GM23338 (cell line): ENCODE measurements around the gene CNKSR1. TPM values are rescaled to one million over a fixed set of nuclear protein-coding genes. Genes with fewer than 3 reads are reported as not detected.

Experiments
- ATAC-seq: fragments of 200-7000 bp; cut with Tn5 transposase; 3 replicates; pipeline ENCODE4 v1.9.1; 2020
- DNase-seq: peaks from one replicate; pipeline ENCODE4 v3.0.0-alpha.2; 2015; ENCODE audit warnings: low spot score
- H2AFZ ChIP-seq: fragments of 200-600 bp; sonication (generic); 2 replicates; pipeline ENCODE4 v1.8.0; 2016; ENCODE audit warnings: antibody characterized with exemption, mild to moderate bottlenecking, moderate library complexity
- H3F3A ChIP-seq: fragments of 200-600 bp; sonication (generic); replicated peaks from 2 replicates; pipeline ENCODE4 v1.8.0; 2017; ENCODE audit warnings: antibody characterized with exemption, mixed run types, low read depth
- H3K27ac ChIP-seq: fragments of 200-600 bp; sonication (generic); 2 replicates; pipeline ENCODE4 v1.6.1; 2016; ENCODE audit warnings: low read depth
- H3K27me3 ChIP-seq: fragments of 200-600 bp; sonication (generic); 2 replicates; pipeline ENCODE4 v1.8.0; 2016; ENCODE audit warnings: mild to moderate bottlenecking, mixed run types, moderate library complexity; ENCODE audit not compliant: insufficient read depth
- H3K36me3 ChIP-seq: fragments of 200-600 bp; sonication (generic); 2 replicates; pipeline ENCODE4 v1.8.0; 2016; ENCODE audit warnings: mild to moderate bottlenecking; ENCODE audit not compliant: insufficient read depth
- H3K4me1 ChIP-seq: fragments of 200-600 bp; sonication (generic); 2 replicates; pipeline ENCODE4 v1.8.0; 2016; ENCODE audit warnings: mild to moderate bottlenecking, moderate library complexity; ENCODE audit not compliant: insufficient read depth
- H3K4me2 ChIP-seq: fragments of 200-600 bp; sonication (generic); 2 replicates; pipeline ENCODE4 v1.7.1; 2017; ENCODE audit warnings: mixed run types
- H3K4me3 ChIP-seq: fragments of 200-600 bp; sonication (generic); 2 replicates; pipeline ENCODE4 v1.6.1; 2016; ENCODE audit warnings: mixed run types
- H3K79me2 ChIP-seq: fragments of 200-600 bp; sonication (generic); replicated peaks from 2 replicates; pipeline ENCODE4 v1.8.0; 2017; ENCODE audit warnings: mild to moderate bottlenecking; ENCODE audit not compliant: insufficient read depth
- H3K9me2 ChIP-seq: fragments of 200-600 bp; sonication (generic); 2 replicates; pipeline ENCODE4 v1.8.0; 2017; ENCODE audit not compliant: insufficient read depth
- H4K20me1 ChIP-seq: fragments of 200-600 bp; sonication (generic); replicated peaks from 2 replicates; pipeline ENCODE4 v1.8.0; 2017; ENCODE audit warnings: mild to moderate bottlenecking; ENCODE audit not compliant: insufficient read depth
- H3K27ac Mint-ChIP-seq: 2 replicates; pipeline ENCODE4 v1.8.0; 2020; ENCODE audit warnings: inconsistent platforms, mild to moderate bottlenecking, moderate library complexity, mixed read lengths
- H3K27me3 Mint-ChIP-seq: 3 replicates; pipeline ENCODE4 v1.8.0; 2022; ENCODE audit warnings: low read depth, mild to moderate bottlenecking, moderate library complexity, mixed read lengths, inconsistent platforms; ENCODE audit not compliant: insufficient read depth, poor library complexity
- H3K36me3 Mint-ChIP-seq: 3 replicates; pipeline ENCODE4 v1.8.0; 2021; ENCODE audit warnings: low read depth, mild to moderate bottlenecking, inconsistent platforms, moderate library complexity, mixed read lengths
- H3K4me1 Mint-ChIP-seq: 3 replicates; pipeline ENCODE4 v1.8.0; 2020; ENCODE audit warnings: mild to moderate bottlenecking, inconsistent platforms, mixed read lengths
- H3K4me3 Mint-ChIP-seq: 3 replicates; pipeline ENCODE4 v1.8.0; 2021; ENCODE audit warnings: moderate library complexity, mild to moderate bottlenecking, inconsistent platforms, mixed read lengths
- H3K9me3 Mint-ChIP-seq: 3 replicates; pipeline ENCODE4 v1.8.0; 2020; ENCODE audit warnings: moderate library complexity, mild to moderate bottlenecking, inconsistent platforms, mixed read lengths
- CREB1 ChIP-seq: fragments of 250-450 bp; sonication (Bioruptor Pico); IDR thresholded peaks from 2 replicates; pipeline ENCODE4 v1.5.0; 2020; ENCODE audit warnings: low read depth, mild to moderate bottlenecking, moderate library complexity
- EZH2 ChIP-seq: fragments of 200-600 bp; sonication (generic); IDR thresholded peaks from one replicate; pipeline ENCODE4 v1.8.0; 2017; ENCODE audit warnings: antibody characterized with exemption, mild to moderate bottlenecking, low read depth; ENCODE audit not compliant: unreplicated experiment
- EZH2phosphoT487 ChIP-seq: fragments of 200-600 bp; sonication (generic); IDR thresholded peaks from one replicate; pipeline ENCODE4 v1.8.1; 2018; ENCODE audit warnings: antibody characterized with exemption; ENCODE audit not compliant: unreplicated experiment
- NANOG ChIP-seq: IDR thresholded peaks from 2 replicates; pipeline ENCODE4 v1.6.1; 2016; ENCODE audit warnings: antibody characterized with exemption, borderline replicate concordance
- POLR2AphosphoS5 ChIP-seq: IDR thresholded peaks from 2 replicates; pipeline ENCODE4 v1.6.1; 2016; ENCODE audit warnings: antibody characterized with exemption, low read depth
- STAT1 ChIP-seq: IDR thresholded peaks from one replicate; pipeline ENCODE4 v1.6.1; 2016; ENCODE audit warnings: antibody characterized with exemption; ENCODE audit not compliant: unreplicated experiment
- ZNF114 ChIP-seq: fragments of 250-450 bp; sonication (Bioruptor Pico); IDR thresholded peaks from 2 replicates; pipeline ENCODE4 v1.5.0; 2020; ENCODE audit warnings: mild to moderate bottlenecking, moderate library complexity
- ZNF331 ChIP-seq: fragments of 250-450 bp; sonication (Bioruptor Pico); IDR thresholded peaks from 2 replicates; pipeline ENCODE4 v1.5.0; 2020; ENCODE audit warnings: low read depth, mild to moderate bottlenecking, moderate library complexity
- polyA plus RNA-seq: library from polyadenylated mRNA; unstranded; fragments of >200 nt; fragmentation: Nextera tagmentation; extraction: Ambion mirVana; gene quantifications from 2 replicates; pipeline ENCODE4 v1.2.1, GENCODE V29; 2016
- total RNA-seq: library from RNA; depleted of rRNA; stranded (reverse); fragments of >200 nt; shearing (Covaris generic); gene quantifications from 2 replicates; pipeline ENCODE4 v1.2.3, GENCODE V29; 2014
- TF ChIP-seq, protein P1 (sequence below): IDR thresholded peaks from one replicate; pipeline ENCODE4 v1.6.1; 2018; ENCODE audit warnings: antibody characterized with exemption; ENCODE audit not compliant: unreplicated experiment
- TF ChIP-seq, protein P2 (sequence below), 2 experiments: fragments of 200-600 bp in 1 of 2; sonication (generic) in 1 of 2; conservative IDR thresholded peaks; 2 replicates each; pipeline versions ENCODE4 v1.5.1 to v1.6.1; 2016 to 2017; ENCODE audit warnings: antibody characterized with exemption in 2 of 2, low read depth in 2 of 2, mild to moderate bottlenecking in 2 of 2, moderate library complexity in 1 of 2
- TF ChIP-seq, protein P3 (sequence below): IDR thresholded peaks from 2 replicates; pipeline ENCODE4 v1.6.1; 2016; ENCODE audit warnings: antibody characterized with exemption

The CNKSR1 gene
- total and polyA plus RNA-seq, 2 experiments from 2014 or later: 9.7 to 12.5 TPM

DNA sequence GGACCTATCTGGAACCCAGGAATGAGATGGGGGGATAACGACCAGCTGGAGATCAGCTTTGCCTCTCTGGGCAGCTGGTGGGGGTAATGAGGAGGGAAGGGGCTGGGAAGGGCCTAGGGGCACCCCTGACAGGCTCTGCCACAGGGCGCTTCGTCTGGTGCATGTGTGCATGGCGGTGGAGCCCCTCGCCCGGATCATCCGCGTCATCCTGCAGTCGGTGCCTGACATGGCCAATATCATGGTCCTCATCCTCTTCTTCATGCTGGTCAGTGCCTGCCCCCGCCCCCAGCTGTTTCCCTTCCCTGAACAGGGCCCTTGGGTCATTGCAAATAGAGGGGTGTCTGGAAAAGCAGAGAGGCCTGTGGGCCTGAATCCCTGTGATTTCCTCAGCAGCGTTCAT is 20.5 kb downstream of the CNKSR1 start:
- Histone ChIP-seq H3K79me2 (no peaks in the 10 kb centered on the region), H3K4me1 (no peaks in the 10 kb centered on the region), H3K4me3 (no peak overlapping the region), H2AFZ (no peak overlapping the region), H3K9me2 (no peaks in the 10 kb centered on the region), H3K36me3 (no peaks in the 10 kb centered on the region), H3K4me2 (no peak overlapping the region), H3F3A (no peaks in the 10 kb centered on the region), H3K27ac (no peak overlapping the region), H4K20me1 (no peaks in the 10 kb centered on the region), H3K27me3 (no peaks in the 10 kb centered on the region)
- ATAC-seq (no peak), DNase-seq (no peak)
- TF ChIP-seq EZH2phosphoT487 (no peak), ZNF331 (CRISPR knock-in tag) (no peak), EZH2 (no peak), CREB1 (CRISPR knock-in tag) (no peak)
- TF ChIP-seq, protein P1, sequence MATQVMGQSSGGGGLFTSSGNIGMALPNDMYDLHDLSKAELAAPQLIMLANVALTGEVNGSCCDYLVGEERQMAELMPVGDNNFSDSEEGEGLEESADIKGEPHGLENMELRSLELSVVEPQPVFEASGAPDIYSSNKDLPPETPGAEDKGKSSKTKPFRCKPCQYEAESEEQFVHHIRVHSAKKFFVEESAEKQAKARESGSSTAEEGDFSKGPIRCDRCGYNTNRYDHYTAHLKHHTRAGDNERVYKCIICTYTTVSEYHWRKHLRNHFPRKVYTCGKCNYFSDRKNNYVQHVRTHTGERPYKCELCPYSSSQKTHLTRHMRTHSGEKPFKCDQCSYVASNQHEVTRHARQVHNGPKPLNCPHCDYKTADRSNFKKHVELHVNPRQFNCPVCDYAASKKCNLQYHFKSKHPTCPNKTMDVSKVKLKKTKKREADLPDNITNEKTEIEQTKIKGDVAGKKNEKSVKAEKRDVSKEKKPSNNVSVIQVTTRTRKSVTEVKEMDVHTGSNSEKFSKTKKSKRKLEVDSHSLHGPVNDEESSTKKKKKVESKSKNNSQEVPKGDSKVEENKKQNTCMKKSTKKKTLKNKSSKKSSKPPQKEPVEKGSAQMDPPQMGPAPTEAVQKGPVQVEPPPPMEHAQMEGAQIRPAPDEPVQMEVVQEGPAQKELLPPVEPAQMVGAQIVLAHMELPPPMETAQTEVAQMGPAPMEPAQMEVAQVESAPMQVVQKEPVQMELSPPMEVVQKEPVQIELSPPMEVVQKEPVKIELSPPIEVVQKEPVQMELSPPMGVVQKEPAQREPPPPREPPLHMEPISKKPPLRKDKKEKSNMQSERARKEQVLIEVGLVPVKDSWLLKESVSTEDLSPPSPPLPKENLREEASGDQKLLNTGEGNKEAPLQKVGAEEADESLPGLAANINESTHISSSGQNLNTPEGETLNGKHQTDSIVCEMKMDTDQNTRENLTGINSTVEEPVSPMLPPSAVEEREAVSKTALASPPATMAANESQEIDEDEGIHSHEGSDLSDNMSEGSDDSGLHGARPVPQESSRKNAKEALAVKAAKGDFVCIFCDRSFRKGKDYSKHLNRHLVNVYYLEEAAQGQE: no peak
- Mint-ChIP-seq H3K36me3 (no peaks in the 10 kb centered on the region), H3K4me1 (peaks cover 25% of the 10 kb centered on the region), H3K4me3 (no peak overlapping the region), H3K27ac (no peak overlapping the region), H3K27me3 (peaks cover 18% of the 10 kb centered on the region), H3K9me3 (no peaks in the 10 kb centered on the region)

DNA sequence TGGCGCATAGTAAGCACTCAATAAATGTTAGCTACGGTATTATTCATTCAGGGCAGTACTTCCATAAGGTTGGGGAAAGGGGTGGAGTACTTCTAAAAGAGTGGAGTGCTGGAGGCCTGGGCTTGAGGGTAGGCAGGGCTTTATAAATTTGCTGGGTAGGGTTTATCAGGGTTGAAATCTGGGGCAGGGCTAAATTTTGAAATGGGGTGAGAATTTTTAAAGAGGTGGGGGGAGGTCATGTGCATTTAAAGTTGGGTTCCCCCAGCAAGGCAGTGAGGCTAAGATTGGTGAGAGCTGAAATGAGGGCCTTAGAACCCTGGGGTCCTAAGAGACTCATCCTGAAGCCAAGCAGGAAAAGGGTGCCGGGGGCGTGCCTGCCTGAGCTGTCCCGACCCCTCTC is 23.1 kb downstream of the CNKSR1 start:
- Mint-ChIP-seq H3K4me1 (peaks cover 27% of the 10 kb centered on the region), H3K36me3 (no peaks in the 10 kb centered on the region), H3K9me3 (no peaks in the 10 kb centered on the region), H3K4me3 (peak overlapping the region; percentile 75), H3K27me3 (peaks cover 28% of the 10 kb centered on the region), H3K27ac (no peak overlapping the region)
- H3K4me1 ChIP-seq: no peaks in the 10 kb centered on the region
- no peaks in the 10 kb centered on the region for H3K9me2 ChIP-seq
- H3F3A ChIP-seq: no peaks in the 10 kb centered on the region
- no peaks in the 10 kb centered on the region for H4K20me1 ChIP-seq
- H3K4me3 ChIP-seq: peak overlapping the region; percentile 57
- TF ChIP-seq CREB1 (CRISPR knock-in tag) (no peak), ZNF114 (CRISPR knock-in tag) (no peak), NANOG (no peak), POLR2AphosphoS5 (no peak), ZNF331 (CRISPR knock-in tag) (no peak), EZH2 (no peak), STAT1 (no peak)
- TF ChIP-seq, protein P2, sequence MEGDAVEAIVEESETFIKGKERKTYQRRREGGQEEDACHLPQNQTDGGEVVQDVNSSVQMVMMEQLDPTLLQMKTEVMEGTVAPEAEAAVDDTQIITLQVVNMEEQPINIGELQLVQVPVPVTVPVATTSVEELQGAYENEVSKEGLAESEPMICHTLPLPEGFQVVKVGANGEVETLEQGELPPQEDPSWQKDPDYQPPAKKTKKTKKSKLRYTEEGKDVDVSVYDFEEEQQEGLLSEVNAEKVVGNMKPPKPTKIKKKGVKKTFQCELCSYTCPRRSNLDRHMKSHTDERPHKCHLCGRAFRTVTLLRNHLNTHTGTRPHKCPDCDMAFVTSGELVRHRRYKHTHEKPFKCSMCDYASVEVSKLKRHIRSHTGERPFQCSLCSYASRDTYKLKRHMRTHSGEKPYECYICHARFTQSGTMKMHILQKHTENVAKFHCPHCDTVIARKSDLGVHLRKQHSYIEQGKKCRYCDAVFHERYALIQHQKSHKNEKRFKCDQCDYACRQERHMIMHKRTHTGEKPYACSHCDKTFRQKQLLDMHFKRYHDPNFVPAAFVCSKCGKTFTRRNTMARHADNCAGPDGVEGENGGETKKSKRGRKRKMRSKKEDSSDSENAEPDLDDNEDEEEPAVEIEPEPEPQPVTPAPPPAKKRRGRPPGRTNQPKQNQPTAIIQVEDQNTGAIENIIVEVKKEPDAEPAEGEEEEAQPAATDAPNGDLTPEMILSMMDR (conservative IDR thresholded peaks at IDR 0.05; ENCODE audit: low read depth in 2 of 2): no peak
- TF ChIP-seq, protein P3, sequence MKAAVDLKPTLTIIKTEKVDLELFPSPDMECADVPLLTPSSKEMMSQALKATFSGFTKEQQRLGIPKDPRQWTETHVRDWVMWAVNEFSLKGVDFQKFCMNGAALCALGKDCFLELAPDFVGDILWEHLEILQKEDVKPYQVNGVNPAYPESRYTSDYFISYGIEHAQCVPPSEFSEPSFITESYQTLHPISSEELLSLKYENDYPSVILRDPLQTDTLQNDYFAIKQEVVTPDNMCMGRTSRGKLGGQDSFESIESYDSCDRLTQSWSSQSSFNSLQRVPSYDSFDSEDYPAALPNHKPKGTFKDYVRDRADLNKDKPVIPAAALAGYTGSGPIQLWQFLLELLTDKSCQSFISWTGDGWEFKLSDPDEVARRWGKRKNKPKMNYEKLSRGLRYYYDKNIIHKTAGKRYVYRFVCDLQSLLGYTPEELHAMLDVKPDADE: no peak
- TF ChIP-seq, protein P1: no peak
- DNase-seq (no peak), ATAC-seq (no peak)
- peak overlapping the region; percentile 98 for H2AFZ ChIP-seq
- H3K4me2 ChIP-seq: peak overlapping the region; percentile 79
- H3K79me2 ChIP-seq: no peaks in the 10 kb centered on the region
- no peaks in the 10 kb centered on the region for H3K27me3 ChIP-seq
- no peaks in the 10 kb centered on the region for H3K36me3 ChIP-seq
- no peak overlapping the region for H3K27ac ChIP-seq
